ENCODE data around the gene PNRC1. TPM values are rescaled to one million over a fixed set of nuclear protein-coding genes. Genes with fewer than 3 reads are reported as not detected.
"Not testable (repeated sequence)": the region's sequence is repeated elsewhere in the genome, so short reads cannot be mapped to it uniquely, and the experiment has no call there.

The PNRC1 gene
- polyA plus RNA-seq, 4 donors: 111 to 155 (median 133) TPM

- no peak for DNase-seq (ENCODE audit: low read depth in 4 of 4, low spot score in 3 of 4)
Observed at GRCh38 chr6:89087881-89088280, 7.3 kb downstream of the PNRC1 start.

GRCh38 chr6:89098461-89098860 lies 17.9 kb downstream of the PNRC1 start:
- DNase-seq (ENCODE audit: low read depth in 4 of 4, low spot score in 3 of 4): no peak

GRCh38 chr6:89100114-89100513 lies 19.6 kb downstream of the PNRC1 start:
- no peak for DNase-seq (ENCODE audit: low read depth in 4 of 4, low spot score in 3 of 4)

- no peak for DNase-seq (ENCODE audit: low read depth in 4 of 4, low spot score in 3 of 4)
Observed at GRCh38 chr6:89110284-89110683, 29.7 kb downstream of the PNRC1 start.

GRCh38 chr6:89111933-89112332 lies 31.4 kb downstream of the PNRC1 start:
- no peak for DNase-seq (ENCODE audit: low read depth in 4 of 4, low spot score in 3 of 4)

- DNase-seq (ENCODE audit: low read depth in 4 of 4, low spot score in 3 of 4): no peak
Observed at GRCh38 chr6:89116702-89117101, 36.2 kb downstream of the PNRC1 start.

GRCh38 chr6:89117211-89118108 lies 36.9 kb downstream of the PNRC1 start, which contains the start of gene SRSF12:
Gene SRSF12 (minus strand): TSS chr6:89118071. CDS start chr6:89117887, 184 bp downstream.
- DNase-seq (ENCODE audit: low read depth in 4 of 4, low spot score in 3 of 4): peak in 2 of 4 donors; percentile 42 to 55

- no peak for DNase-seq (ENCODE audit: low read depth in 4 of 4, low spot score in 3 of 4)
Observed at GRCh38 chr6:89118931-89119330, 38.4 kb downstream of the PNRC1 start.

GRCh38 chr6:89120371-89120770 lies 39.8 kb downstream of the PNRC1 start:
- DNase-seq (ENCODE audit: low read depth in 4 of 4, low spot score in 3 of 4): no peak

- no peak for DNase-seq (ENCODE audit: low read depth in 4 of 4, low spot score in 3 of 4)
Observed at GRCh38 chr6:89121934-89122333, 41.4 kb downstream of the PNRC1 start.

GRCh38 chr6:89122625-89123024 lies 42.1 kb downstream of the PNRC1 start:
- DNase-seq (ENCODE audit: low read depth in 4 of 4, low spot score in 3 of 4): peak in 1 of 4 donors; percentile 28

GRCh38 chr6:89128256-89128671 lies 47.7 kb downstream of the PNRC1 start:
- DNase-seq (ENCODE audit: low read depth in 4 of 4, low spot score in 3 of 4): not testable (repeated sequence)

GRCh38 chr6:89131599-89131998 lies 51.0 kb downstream of the PNRC1 start:
- DNase-seq (ENCODE audit: low read depth in 4 of 4, low spot score in 3 of 4): no peak

- DNase-seq (ENCODE audit: low read depth in 4 of 4, low spot score in 3 of 4): no peak
Observed at GRCh38 chr6:89132057-89132456, 51.5 kb downstream of the PNRC1 start.

GRCh38 chr6:89133981-89134380 lies 53.4 kb downstream of the PNRC1 start:
- no peak for DNase-seq (ENCODE audit: low read depth in 4 of 4, low spot score in 3 of 4)

GRCh38 chr6:89134723-89135122 lies 54.2 kb downstream of the PNRC1 start:
- DNase-seq (ENCODE audit: low read depth in 4 of 4, low spot score in 3 of 4): no peak

Other genes starting within 250 kb of the PNRC1 start
- gene RNGTT, start 117.1 kb upstream of the PNRC1 start, polyA plus RNA-seq (ENCODE audit: insufficient read length in 4 of 4): 10 to 100 TPM; 15.8 to 19.0 (median 17.8) TPM
- 10 to 100 TPM; 13.8 to 18.6 (median 15.4) TPM for gene SRSF12, start 37.3 kb downstream of the PNRC1 start, polyA plus RNA-seq (ENCODE audit: insufficient read length in 4 of 4)
- 10 to 100 TPM; 36.6 to 43.3 (median 39.3) TPM for gene PM20D2, start 65.3 kb downstream of the PNRC1 start, polyA plus RNA-seq (ENCODE audit: insufficient read length in 4 of 4)
- 1 to 10 TPM; 1.3 to 2.9 (median 2.4) TPM for gene GABRR1, start 136.6 kb downstream of the PNRC1 start, polyA plus RNA-seq (ENCODE audit: insufficient read length in 4 of 4)
- 1 to 10 TPM; 1.1 to 2.3 (median 1.4) TPM for gene GABRR2, start 234.5 kb downstream of the PNRC1 start, polyA plus RNA-seq (ENCODE audit: insufficient read length in 4 of 4)